Coronary artery (tissue), 2 donors: ENCODE data around the gene DGKI.

Experiments
- DNase-seq: peaks from one replicate; pipeline ENCODE4 v3.0.0-alpha.2; 2017; ENCODE audit warnings: low spot score
- H3K27ac ChIP-seq, 2 donors: fragments of 200-600 bp; sonication (generic); one replicate each; pipeline ENCODE4 v1.5.1; 2016 to 2019
- H3K4me3 ChIP-seq: fragments of 200-600 bp; sonication (generic); 2 replicates; pipeline ENCODE4 v1.5.1; 2016; ENCODE audit warnings: mild to moderate bottlenecking, moderate library complexity
- TF ChIP-seq, protein P1 (sequence below): fragments of 200-600 bp; sonication (generic); IDR thresholded peaks from one replicate; pipeline ENCODE4 v1.5.1; 2019; ENCODE audit warnings: antibody characterized with exemption

DGKI gene

GRCh38 chr7:137475966-137476365 lies 370.8 kb downstream of the DGKI start:
- TF ChIP-seq, protein P1, sequence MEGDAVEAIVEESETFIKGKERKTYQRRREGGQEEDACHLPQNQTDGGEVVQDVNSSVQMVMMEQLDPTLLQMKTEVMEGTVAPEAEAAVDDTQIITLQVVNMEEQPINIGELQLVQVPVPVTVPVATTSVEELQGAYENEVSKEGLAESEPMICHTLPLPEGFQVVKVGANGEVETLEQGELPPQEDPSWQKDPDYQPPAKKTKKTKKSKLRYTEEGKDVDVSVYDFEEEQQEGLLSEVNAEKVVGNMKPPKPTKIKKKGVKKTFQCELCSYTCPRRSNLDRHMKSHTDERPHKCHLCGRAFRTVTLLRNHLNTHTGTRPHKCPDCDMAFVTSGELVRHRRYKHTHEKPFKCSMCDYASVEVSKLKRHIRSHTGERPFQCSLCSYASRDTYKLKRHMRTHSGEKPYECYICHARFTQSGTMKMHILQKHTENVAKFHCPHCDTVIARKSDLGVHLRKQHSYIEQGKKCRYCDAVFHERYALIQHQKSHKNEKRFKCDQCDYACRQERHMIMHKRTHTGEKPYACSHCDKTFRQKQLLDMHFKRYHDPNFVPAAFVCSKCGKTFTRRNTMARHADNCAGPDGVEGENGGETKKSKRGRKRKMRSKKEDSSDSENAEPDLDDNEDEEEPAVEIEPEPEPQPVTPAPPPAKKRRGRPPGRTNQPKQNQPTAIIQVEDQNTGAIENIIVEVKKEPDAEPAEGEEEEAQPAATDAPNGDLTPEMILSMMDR = no peak
- Histone ChIP-seq H3K4me3 (no peak overlapping the region), H3K27ac (no peak overlapping the region)
- no peak for DNase-seq

DNA sequence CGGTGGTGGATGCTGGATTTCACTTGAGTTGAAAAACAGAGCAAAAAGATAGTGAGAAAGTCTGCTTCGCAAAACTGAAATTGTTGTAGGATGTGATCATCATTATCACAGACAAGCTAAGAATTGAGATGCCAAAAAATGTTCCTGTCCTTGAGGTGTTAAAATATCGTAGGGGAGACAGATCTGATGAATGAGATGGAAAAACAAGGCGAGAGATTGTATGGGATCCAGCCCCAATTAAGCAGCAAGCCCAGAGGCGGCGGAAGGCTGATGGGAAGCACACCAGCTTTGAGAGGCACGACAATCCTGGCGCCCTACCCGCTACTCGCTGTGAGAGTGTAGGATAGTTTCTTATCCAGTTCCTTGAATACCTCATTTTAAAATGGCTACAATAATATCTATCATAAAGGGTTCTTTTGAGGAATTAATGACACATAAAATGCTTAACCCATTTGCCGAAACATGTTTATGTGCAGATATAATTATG lies 372.2 kb downstream of the DGKI start:
- no peak for DNase-seq
- TF ChIP-seq, protein P1 = no peak
- H3K4me3 ChIP-seq = no peak overlapping the region

DNA sequence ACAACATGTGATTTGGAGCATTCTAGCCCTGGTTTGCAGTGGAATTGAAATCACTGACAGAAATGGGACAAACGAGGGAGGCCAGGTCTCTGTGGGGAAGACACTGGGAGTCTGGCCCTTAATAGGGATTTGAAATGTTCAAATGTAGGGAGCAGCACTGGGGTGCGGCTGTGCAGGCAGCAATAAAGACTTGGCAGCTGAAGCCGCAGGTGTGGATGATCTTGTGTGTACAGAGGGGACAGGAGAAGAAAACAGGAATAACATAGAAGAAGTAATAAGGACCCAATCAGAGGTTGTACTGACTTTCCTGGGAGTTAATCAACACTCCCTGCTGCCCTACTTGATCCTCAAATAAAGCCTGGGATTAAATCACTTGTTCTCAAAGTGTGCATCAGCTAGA lies 375.6 kb downstream of the DGKI start:
- no peak for DNase-seq
- Histone ChIP-seq H3K27ac (no peak overlapping the region), H3K4me3 (no peak overlapping the region)
- TF ChIP-seq, protein P1 = no peak

More for the DNA sequence above, 372.2 kb downstream of the DGKI start:
- no peak overlapping the region for H3K27ac ChIP-seq

DNA sequence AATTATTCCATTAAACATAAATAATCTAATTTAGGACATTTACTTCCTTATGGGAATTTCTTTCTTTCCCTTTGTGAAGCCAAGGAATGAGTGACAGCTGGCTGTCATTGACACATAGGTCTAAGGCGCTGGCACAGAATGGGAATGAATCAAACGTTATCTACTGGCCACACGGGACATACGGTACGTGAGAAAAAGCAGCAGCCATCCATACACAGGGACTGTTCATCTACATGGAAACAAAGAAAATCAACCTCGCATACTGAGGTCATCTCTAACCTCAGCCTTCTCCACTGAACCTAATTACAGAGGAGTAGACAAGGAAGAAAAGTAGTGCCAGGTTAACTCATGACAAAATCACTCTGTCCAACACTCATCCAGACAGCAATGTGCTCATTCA lies 376.9 kb downstream of the DGKI start:
- no peak for DNase-seq
- TF ChIP-seq, protein P1 = no peak
- H3K4me3 ChIP-seq = no peak overlapping the region
- H3K27ac ChIP-seq = no peak overlapping the region

DNA sequence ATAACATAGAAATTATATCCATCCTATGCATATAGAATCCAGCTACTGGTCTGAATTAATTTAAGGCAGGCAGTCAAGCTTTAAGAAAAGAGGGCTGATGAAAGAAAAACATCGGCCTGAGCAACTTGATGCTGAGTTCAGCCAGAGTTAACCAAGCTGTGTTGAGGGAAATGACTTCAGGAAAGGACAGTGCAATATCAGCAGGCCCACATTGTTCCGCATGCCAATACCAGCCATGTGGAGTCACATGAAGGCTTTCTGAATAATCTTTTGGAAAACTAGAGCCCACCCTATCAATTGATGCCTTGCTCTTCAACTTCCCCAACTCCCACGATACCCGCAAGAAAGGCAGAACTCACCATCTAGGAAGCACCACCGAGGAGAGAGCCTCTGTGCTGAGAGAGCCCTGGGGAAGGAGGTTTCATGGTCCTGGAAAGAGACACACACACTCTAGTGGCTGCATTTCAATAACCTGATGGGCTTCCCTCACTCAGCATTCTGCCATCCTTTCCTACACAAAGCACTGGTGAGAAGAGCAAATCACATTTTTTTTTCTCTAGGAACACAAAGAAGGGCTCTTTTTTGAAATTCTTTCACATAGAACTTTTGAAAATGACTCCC lies 377.5 kb downstream of the DGKI start:
- Histone ChIP-seq H3K4me3 (no peak overlapping the region), H3K27ac (no peak overlapping the region)
- DNase-seq = no peak
- TF ChIP-seq, protein P1 = no peak

DNA sequence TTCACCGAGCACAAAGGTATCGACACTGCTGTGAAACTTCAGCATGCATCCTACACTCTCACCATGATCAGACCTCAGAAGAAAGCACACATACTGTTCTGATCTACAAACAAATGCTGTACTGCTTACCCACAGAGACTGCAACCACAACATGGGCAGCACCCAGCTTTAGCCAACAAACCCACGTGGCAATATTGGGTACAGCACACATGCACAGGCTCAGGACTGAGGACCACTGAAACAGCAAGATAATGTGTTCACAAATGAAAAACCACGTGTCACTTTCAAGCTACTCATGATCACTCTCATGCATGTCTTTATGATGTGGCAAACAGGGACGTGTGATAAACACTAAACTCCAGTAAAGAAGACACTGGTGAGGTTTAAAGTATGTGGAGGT lies 383.9 kb downstream of the DGKI start:
- DNase-seq = no peak
- Histone ChIP-seq H3K4me3 (no peak overlapping the region), H3K27ac (no peak overlapping the region)
- TF ChIP-seq, protein P1 = no peak

- DNase-seq = no peak
- TF ChIP-seq, protein P1 = no peak
- Histone ChIP-seq H3K4me3 (no peak overlapping the region), H3K27ac (no peak overlapping the region)
Measured at GRCh38 chr7:137462074-137462715, 384.6 kb downstream of the DGKI start.
